Vagina (tissue), 2 donors: Measurements from ENCODE around the gene NSMCE3.

Source experiments
- POLR2A ChIP-seq, 2 donors: fragments of 450-650 bp; IDR thresholded peaks; one replicate each; pipeline ENCODE4 v1.6.1; 2017; ENCODE audit warnings: antibody characterized with exemption in 2 of 2, mild to moderate bottlenecking in 2 of 2, moderate library complexity in 2 of 2
- POLR2AphosphoS5 ChIP-seq, 2 donors: sonication (generic); formaldehyde crosslinking; IDR thresholded peaks; one replicate each; pipeline ENCODE4 v1.9.0; 2017; ENCODE audit warnings: antibody characterized with exemption in 2 of 2, mild to moderate bottlenecking in 2 of 2, low read depth in 1 of 2; ENCODE audit not compliant: insufficient read depth in 1 of 2
- TF ChIP-seq, protein P1 (sequence below), 3 experiments: fragments of 450-650 bp in 2 of 3; fragments of 200-600 bp in 1 of 3; sonication (generic) in 1 of 3; IDR thresholded peaks; one replicate each; pipeline ENCODE4 v1.5.1; 2017 to 2019; ENCODE audit warnings: antibody characterized with exemption in 3 of 3, mild to moderate bottlenecking in 2 of 3, moderate library complexity in 2 of 3

DNA sequence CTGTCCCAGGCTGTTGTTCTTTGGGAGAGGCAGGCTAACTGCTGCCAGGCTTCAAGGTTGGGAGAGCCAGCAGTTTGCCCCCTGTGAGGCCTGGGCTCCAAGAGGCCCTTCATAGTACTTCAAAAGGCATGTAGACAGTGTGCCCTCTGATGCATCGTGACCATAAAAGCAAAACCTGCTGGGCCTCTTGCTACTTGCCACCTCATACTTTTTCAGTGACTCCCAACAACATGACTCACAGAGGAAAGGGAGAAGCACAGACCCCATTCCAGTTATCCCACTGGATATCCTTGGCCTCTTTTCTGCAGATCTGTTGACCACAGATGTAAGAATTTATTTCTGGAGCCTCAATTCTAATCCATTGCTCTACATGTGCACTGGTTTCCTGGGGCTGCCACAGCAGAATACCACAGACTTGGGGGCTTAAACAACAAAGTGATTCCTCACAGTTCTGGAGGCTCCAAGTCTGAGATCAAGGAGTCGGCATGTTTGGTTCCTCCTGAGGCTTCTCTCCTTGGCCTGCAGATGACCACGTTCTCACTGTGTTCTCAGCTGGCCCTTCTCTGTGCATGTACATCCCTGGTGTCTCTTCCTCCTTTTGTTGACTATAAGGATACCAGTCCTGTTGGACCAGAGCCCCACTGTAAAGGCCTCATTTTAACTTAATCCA is 8.9 kb upstream of the NSMCE3 start:
- TF ChIP-seq, protein P1, sequence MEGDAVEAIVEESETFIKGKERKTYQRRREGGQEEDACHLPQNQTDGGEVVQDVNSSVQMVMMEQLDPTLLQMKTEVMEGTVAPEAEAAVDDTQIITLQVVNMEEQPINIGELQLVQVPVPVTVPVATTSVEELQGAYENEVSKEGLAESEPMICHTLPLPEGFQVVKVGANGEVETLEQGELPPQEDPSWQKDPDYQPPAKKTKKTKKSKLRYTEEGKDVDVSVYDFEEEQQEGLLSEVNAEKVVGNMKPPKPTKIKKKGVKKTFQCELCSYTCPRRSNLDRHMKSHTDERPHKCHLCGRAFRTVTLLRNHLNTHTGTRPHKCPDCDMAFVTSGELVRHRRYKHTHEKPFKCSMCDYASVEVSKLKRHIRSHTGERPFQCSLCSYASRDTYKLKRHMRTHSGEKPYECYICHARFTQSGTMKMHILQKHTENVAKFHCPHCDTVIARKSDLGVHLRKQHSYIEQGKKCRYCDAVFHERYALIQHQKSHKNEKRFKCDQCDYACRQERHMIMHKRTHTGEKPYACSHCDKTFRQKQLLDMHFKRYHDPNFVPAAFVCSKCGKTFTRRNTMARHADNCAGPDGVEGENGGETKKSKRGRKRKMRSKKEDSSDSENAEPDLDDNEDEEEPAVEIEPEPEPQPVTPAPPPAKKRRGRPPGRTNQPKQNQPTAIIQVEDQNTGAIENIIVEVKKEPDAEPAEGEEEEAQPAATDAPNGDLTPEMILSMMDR (IDR thresholded peaks at IDR 0.05) = no peak
- TF ChIP-seq POLR2A (IDR thresholded peaks at IDR 0.05) = no peak
- TF ChIP-seq POLR2AphosphoS5 (IDR thresholded peaks at IDR 0.05; ENCODE audit: insufficient read depth in 1 of 2, low read depth in 1 of 2) = no peak
